Smooth muscle cell (in vitro differentiated cells): ENCODE results near the gene PRKCI. TPM values are rescaled to one million over a fixed set of nuclear protein-coding genes. Genes with fewer than 3 reads are reported as not detected.
"Not testable (repeated sequence)": the region's sequence is repeated elsewhere in the genome, so short reads cannot be mapped to it uniquely, and the experiment has no call there.

ENCODE experiments used
- DNase-seq: peaks from one replicate; lab custom pipeline; 2025; ENCODE audit not compliant: unreplicated experiment; lab: John Stamatoyannopoulos, UW
- H2AFZ ChIP-seq: fragments of 200-600 bp; sonication (generic); 2 replicates; pipeline ENCODE4 v1.6.0; 2016; ENCODE audit warnings: antibody characterized with exemption, low read depth, mild to moderate bottlenecking
- H3F3A ChIP-seq: fragments of 200-600 bp; sonication (generic); 2 replicates; pipeline ENCODE4 v1.6.0; 2017; ENCODE audit warnings: antibody characterized with exemption, low read depth
- H3K27ac ChIP-seq: fragments of 200-600 bp; sonication (generic); 2 replicates; pipeline ENCODE4 v1.5.1; 2016; ENCODE audit warnings: low read depth, mild to moderate bottlenecking
- H3K27me3 ChIP-seq: fragments of 200-600 bp; sonication (generic); 2 replicates; pipeline ENCODE4 v1.6.1; 2016; ENCODE audit warnings: low read depth, mild to moderate bottlenecking
- H3K36me3 ChIP-seq: fragments of 200-600 bp; sonication (generic); 2 replicates; pipeline ENCODE4 v1.5.1; 2016; ENCODE audit warnings: low read depth
- H3K4me1 ChIP-seq: fragments of 200-600 bp; sonication (generic); 2 replicates; pipeline ENCODE4 v1.5.1; 2016; ENCODE audit warnings: low read depth
- H3K4me2 ChIP-seq: fragments of 200-600 bp; sonication (generic); 2 replicates; pipeline ENCODE4 v1.6.0; 2016; ENCODE audit warnings: mild to moderate bottlenecking
- H3K4me3 ChIP-seq: fragments of 200-600 bp; sonication (generic); 2 replicates; pipeline ENCODE4 v1.5.1; 2016; ENCODE audit warnings: mild to moderate bottlenecking
- H3K79me2 ChIP-seq: fragments of 200-600 bp; sonication (generic); 2 replicates; pipeline ENCODE4 v1.6.0; 2016; ENCODE audit warnings: low read depth, mild to moderate bottlenecking
- H3K9ac ChIP-seq: fragments of 200-600 bp; sonication (generic); 2 replicates; pipeline ENCODE4 v1.6.0; 2016; ENCODE audit warnings: low read depth
- H3K9me3 ChIP-seq: fragments of 200-600 bp; sonication (generic); replicated peaks from 2 replicates; pipeline ENCODE4 v1.5.1; 2016; ENCODE audit warnings: low read depth
- H4K20me1 ChIP-seq: fragments of 200-600 bp; sonication (generic); 2 replicates; pipeline ENCODE4 v1.6.0; 2016; ENCODE audit warnings: low read depth
- WGBS: methylation state at CpG from one replicate; pipeline ENCODE4 v1.1.7; 2016; ENCODE audit warnings: low lambda C conversion rate; 5-methylcytosine and 5-hydroxymethylcytosine counted together
- polyA plus RNA-seq: library from polyadenylated mRNA; unstranded; fragments of >200 nt; fragmentation: Nextera tagmentation; extraction: Ambion mirVana; gene quantifications from 2 replicates; pipeline ENCODE4 v1.2.1, GENCODE V29; 2016
- total RNA-seq: library from RNA; depleted of rRNA; stranded (reverse); fragments of >200 nt; gene quantifications from 2 replicates; pipeline ENCODE4 v1.2.3, GENCODE V29; 2014
- TF ChIP-seq, protein P1 (sequence below): fragments of 200-600 bp; sonication (generic); IDR thresholded peaks from 2 replicates; pipeline ENCODE4 v1.5.1; 2017; ENCODE audit warnings: borderline replicate concordance, mild to moderate bottlenecking, antibody characterized with exemption; ENCODE audit not compliant: insufficient read depth, poor library complexity, severe bottlenecking

PRKCI gene
- total and polyA plus RNA-seq, 2 experiments from 2014 or later = 20.0 to 62.6 TPM

- DNase-seq = no peak
- H3K4me2 ChIP-seq = no peak overlapping the region
- no peak overlapping the region for H3K9ac ChIP-seq
- H3F3A ChIP-seq = no peaks in the 10 kb centered on the region
- no peak overlapping the region for H3K4me3 ChIP-seq
- H3K9me3 ChIP-seq = no peaks in the 10 kb centered on the region
- TF ChIP-seq, protein P1, sequence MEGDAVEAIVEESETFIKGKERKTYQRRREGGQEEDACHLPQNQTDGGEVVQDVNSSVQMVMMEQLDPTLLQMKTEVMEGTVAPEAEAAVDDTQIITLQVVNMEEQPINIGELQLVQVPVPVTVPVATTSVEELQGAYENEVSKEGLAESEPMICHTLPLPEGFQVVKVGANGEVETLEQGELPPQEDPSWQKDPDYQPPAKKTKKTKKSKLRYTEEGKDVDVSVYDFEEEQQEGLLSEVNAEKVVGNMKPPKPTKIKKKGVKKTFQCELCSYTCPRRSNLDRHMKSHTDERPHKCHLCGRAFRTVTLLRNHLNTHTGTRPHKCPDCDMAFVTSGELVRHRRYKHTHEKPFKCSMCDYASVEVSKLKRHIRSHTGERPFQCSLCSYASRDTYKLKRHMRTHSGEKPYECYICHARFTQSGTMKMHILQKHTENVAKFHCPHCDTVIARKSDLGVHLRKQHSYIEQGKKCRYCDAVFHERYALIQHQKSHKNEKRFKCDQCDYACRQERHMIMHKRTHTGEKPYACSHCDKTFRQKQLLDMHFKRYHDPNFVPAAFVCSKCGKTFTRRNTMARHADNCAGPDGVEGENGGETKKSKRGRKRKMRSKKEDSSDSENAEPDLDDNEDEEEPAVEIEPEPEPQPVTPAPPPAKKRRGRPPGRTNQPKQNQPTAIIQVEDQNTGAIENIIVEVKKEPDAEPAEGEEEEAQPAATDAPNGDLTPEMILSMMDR = no peak
- no peaks in the 10 kb centered on the region for H3K36me3 ChIP-seq
- 75% methylated on average over 3 of the region's 3 CpGs for WGBS
- no peaks in the 10 kb centered on the region for H4K20me1 ChIP-seq
- H3K4me1 ChIP-seq = no peaks in the 10 kb centered on the region
- H3K27ac ChIP-seq = no peak overlapping the region
- H3K27me3 ChIP-seq = no peaks in the 10 kb centered on the region
- no peak overlapping the region for H2AFZ ChIP-seq
- no peaks in the 10 kb centered on the region for H3K79me2 ChIP-seq
These were observed 18.2 kb upstream of the PRKCI start for GRCh38 chr3:170204023-170204472.

DNA sequence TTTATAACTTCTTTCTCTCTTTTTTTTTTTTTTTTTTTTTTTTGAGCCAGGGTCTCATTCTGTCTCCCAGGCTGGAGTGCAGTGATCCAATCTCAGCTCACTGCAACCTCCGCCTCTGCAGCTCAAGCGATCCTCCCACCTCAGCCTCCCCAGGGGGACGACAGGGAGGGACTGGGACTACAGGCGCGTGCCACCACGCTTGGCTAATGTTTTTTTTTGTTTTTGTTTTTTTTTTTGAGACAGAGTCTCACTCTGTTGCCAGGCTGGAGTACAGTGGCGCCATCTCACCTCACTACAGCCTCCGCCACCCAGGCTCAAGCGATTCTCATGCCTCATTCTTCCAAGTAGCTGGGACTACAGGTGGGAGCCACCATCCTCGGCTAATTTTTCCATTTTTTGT is 17.7 kb upstream of the PRKCI start:
- H3K79me2 ChIP-seq = no peaks in the 10 kb centered on the region
- no peak for DNase-seq
- no peaks in the 10 kb centered on the region for H4K20me1 ChIP-seq
- no peak overlapping the region for H3K27ac ChIP-seq
- H2AFZ ChIP-seq = no peak overlapping the region
- no peaks in the 10 kb centered on the region for H3K27me3 ChIP-seq
- no peak overlapping the region for H3K4me2 ChIP-seq
- TF ChIP-seq, protein P1 = no peak
- H3K4me3 ChIP-seq = no peak overlapping the region
- H3K36me3 ChIP-seq = no peaks in the 10 kb centered on the region
- no peaks in the 10 kb centered on the region for H3F3A ChIP-seq
- WGBS = 96% methylated on average over 10 of the region's 10 CpGs
- H3K4me1 ChIP-seq = no peaks in the 10 kb centered on the region
- H3K9ac ChIP-seq = no peak overlapping the region
- H3K9me3 ChIP-seq = no peaks in the 10 kb centered on the region

GRCh38 chr3:170205302-170205701 is 16.9 kb upstream of the PRKCI start:
- H3K27ac ChIP-seq = no peak overlapping the region
- no peaks in the 10 kb centered on the region for H3K9me3 ChIP-seq
- no peaks in the 10 kb centered on the region for H3K79me2 ChIP-seq
- no peaks in the 10 kb centered on the region for H3K27me3 ChIP-seq
- H3K4me1 ChIP-seq = no peaks in the 10 kb centered on the region
- no peak for DNase-seq
- H3K4me3 ChIP-seq = no peak overlapping the region
- H2AFZ ChIP-seq = no peak overlapping the region
- H3F3A ChIP-seq = no peaks in the 10 kb centered on the region
- TF ChIP-seq, protein P1 = no peak
- no peaks in the 10 kb centered on the region for H4K20me1 ChIP-seq
- H3K36me3 ChIP-seq = no peaks in the 10 kb centered on the region
- H3K9ac ChIP-seq = no peak overlapping the region
- H3K4me2 ChIP-seq = no peak overlapping the region
- 89% methylated on average over 2 of the region's 2 CpGs for WGBS

DNA sequence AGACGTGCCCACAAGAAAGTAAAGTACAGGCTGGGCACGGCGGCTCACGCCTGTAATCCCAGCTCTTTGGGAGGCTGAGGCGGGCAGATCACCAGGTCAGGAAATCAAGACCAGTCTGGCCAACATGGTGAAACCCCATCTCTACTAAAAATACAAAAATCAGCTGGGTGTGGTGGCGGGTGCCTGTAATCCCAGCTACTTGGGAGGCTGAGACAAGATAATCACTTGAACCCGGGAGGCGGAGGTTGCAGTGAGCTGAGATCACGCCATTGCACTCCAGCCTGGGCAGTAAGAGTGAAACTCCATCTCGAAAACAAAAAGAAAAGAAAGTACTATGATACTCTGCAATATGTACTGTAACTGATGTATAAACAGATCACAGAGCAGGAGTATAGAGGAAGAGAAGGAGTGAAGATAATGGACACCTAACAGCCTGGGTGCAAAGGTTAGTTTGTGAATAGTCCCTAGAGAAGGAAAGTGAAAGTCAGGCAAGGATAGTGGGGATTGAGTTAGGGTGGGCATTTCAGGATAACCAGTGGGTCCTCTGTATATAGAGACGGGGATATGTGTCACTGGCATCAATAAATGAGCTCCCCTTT is 16.0 kb upstream of the PRKCI start:
- H3K9ac ChIP-seq, H3K27ac ChIP-seq, H3K27me3 ChIP-seq, H3K9me3 ChIP-seq, H2AFZ ChIP-seq, H3K36me3 ChIP-seq, H3K79me2 ChIP-seq, H3K4me2 ChIP-seq, H3K4me3 ChIP-seq, H4K20me1 ChIP-seq, H3F3A ChIP-seq, DNase-seq, H3K4me1 ChIP-seq: not testable (repeated sequence)
- 91% methylated on average over 11 of the region's 11 CpGs for WGBS
